K562 (cell line): Measurements from ENCODE around the gene LYZL6.

ENCODE experiments used
- ATF2 ChIP-seq: sonication (generic); formaldehyde crosslinking; IDR thresholded peaks from 2 replicates; pipeline ENCODE4 v1.8.1; 2022; ENCODE audit warnings: missing genetic modification reagents
- CTCF ChIP-seq, 3 experiments: IDR thresholded peaks in 2 of 3; conservative IDR thresholded peaks in 1 of 3; 2 replicates each; pipeline ENCODE4 v1.5.1; 2011 to 2012; ENCODE audit warnings: low read length in 3 of 3, mild to moderate bottlenecking in 3 of 3, control low read depth in 2 of 3, improper control_type of control experiment in 1 of 3, inconsistent platforms in 1 of 3, low read depth in 1 of 3, mixed read lengths in 1 of 3, moderate library complexity in 1 of 3; ENCODE audit not compliant: insufficient read depth in 2 of 3
- FOS ChIP-seq: IDR thresholded peaks from 3 replicates; pipeline ENCODE4 v1.6.1; 2011; ENCODE audit not compliant: insufficient read length; ENCODE audit errors: extremely low read depth
- RAD21 ChIP-seq, 2 experiments: fragments of 250-450 bp in 1 of 2; fragments of 450-650 bp in 1 of 2; sonication (Bioruptor Pico) in 1 of 2; formaldehyde crosslinking in 1 of 2; IDR thresholded peaks in 1 of 2; conservative IDR thresholded peaks in 1 of 2; 2 replicates each; pipeline versions ENCODE4 v1.4.0 to v1.8.0; 2020 to 2022; ENCODE audit warnings: mild to moderate bottlenecking in 2 of 2, moderate library complexity in 1 of 2

GRCh38 chr17:35898283-35899070 is 45.0 kb downstream of the LYZL6 start:
- TF ChIP-seq RAD21 (CRISPR knock-in tag; conservative IDR thresholded peaks at IDR 0.05 in 1 of 2, IDR thresholded peaks at IDR 0.05 in 1 of 2) (no peak), FOS (no peak), CTCF (IDR thresholded peaks at IDR 0.05 in 2 of 3, conservative IDR thresholded peaks at IDR 0.05 in 1 of 3; ENCODE audit: insufficient read depth in 2 of 3, low read depth in 1 of 3, low read length in 3 of 3) (no peak), ATF2 (CRISPR knock-in tag) (no peak)
